Measurements from ENCODE around the gene STAT5A.
"Not testable (repeated sequence)": the region's sequence is repeated elsewhere in the genome, so short reads cannot be mapped to it uniquely, and the experiment has no call there.

DNA sequence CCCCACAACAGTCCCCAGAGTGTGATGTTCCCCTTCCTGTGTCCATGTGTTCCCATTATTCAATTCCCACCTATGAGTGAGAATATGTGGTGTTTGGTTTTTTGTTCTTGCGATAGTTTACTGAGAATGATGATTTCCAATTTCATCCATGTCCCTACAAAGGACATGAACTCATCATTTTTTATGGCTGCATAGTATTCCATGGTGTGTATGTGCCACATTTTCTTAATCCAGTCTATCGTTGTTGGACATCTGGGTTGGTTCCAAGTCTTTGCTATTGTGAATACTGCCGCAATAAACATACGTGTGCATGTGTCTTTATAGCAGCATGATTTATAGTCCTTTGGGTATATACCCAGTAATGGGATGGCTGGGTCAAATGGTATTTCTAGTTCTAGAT lies 23.9 kb upstream of the STAT5A start:
- TF ChIP-seq CTCF (IDR thresholded peaks at IDR 0.05; ENCODE audit: insufficient read depth, low read length); POLR2AphosphoS5 (IDR thresholded peaks at IDR 0.05; ENCODE audit: low read depth); REST (IDR thresholded peaks at IDR 0.05; ENCODE audit: insufficient replicate concordance, low read depth); GABPA (IDR thresholded peaks at IDR 0.05; ENCODE audit: low read depth): not testable (repeated sequence)
